LNCaP clone FGC (cell line): ENCODE data around the gene CCDC102A.
A peak's percentile ranks its signal among the peaks of the same experiment; 100 is the strongest.

Experiments
- DNase-seq: peaks from one replicate; pipeline ENCODE4 v3.0.0-alpha.2; 2011; ENCODE audit warnings: low read depth
- H3K4me3 ChIP-seq: 2 replicates; pipeline ENCODE4 v1.5.1; 2011; ENCODE audit warnings: mild to moderate bottlenecking, low read depth, low read length, control low read depth
- TF ChIP-seq, protein P1 (sequence below): IDR thresholded peaks from 2 replicates; pipeline ENCODE4 v1.5.1; 2012; ENCODE audit warnings: mild to moderate bottlenecking; ENCODE audit not compliant: control insufficient read depth, insufficient read depth; ENCODE audit errors: extremely low read depth

Gene CCDC102A

DNA sequence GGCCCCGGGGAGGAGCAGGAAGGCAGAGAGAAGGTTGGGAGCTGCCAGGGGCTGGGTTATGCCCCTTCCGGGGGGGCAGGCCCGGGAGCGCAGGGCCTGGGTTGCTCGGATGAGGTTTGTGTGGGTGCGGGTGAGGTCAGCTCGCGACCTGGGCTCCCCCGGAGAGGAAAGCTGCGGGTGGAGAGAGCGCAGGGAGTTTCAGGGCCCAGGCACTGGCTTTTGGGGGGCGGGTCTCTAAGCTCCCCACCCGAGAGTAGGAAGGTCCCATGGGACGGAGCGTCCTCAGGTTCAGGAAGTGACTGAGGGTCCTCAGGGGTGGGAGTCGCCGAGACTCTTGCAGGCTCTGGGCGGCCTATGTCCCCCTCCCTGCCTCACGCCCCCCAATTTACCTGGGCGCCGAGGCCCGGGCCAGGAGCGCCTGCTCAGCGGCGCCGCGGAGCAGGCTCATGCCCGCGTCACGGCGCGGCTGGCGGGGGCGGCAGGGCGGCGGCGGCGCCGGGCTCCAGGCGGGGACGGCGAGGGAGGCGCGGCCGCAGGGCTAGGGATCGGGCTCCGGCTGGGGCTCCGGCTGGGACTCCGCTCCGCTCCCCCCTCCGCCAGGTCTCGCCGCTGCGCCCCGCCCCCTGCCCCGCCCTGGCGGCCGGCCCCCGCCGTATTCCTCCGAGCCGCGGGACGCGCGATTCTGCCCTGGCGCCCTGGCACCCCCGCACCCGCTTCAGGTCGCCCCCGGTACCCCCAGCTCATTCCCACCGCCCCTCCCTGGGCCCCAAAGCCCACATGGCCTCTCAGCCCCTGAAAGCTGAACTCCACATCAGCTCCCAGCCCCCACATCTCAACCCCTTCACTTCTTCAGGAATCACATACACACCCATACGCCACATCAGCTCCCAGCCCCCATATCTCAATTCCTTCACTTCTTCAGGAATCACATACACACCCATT, 50.2 kb downstream of the CCDC102A start, which contains the start of gene DOK4:
TSS of gene DOK4 (minus strand) at position 578 of the 942 bp plus-strand sequence. CDS start 6,986 bp downstream, outside the sequence.
- peak within 1 kb of the TSS; percentile 61 for H3K4me3 ChIP-seq
- TF ChIP-seq, protein P1, sequence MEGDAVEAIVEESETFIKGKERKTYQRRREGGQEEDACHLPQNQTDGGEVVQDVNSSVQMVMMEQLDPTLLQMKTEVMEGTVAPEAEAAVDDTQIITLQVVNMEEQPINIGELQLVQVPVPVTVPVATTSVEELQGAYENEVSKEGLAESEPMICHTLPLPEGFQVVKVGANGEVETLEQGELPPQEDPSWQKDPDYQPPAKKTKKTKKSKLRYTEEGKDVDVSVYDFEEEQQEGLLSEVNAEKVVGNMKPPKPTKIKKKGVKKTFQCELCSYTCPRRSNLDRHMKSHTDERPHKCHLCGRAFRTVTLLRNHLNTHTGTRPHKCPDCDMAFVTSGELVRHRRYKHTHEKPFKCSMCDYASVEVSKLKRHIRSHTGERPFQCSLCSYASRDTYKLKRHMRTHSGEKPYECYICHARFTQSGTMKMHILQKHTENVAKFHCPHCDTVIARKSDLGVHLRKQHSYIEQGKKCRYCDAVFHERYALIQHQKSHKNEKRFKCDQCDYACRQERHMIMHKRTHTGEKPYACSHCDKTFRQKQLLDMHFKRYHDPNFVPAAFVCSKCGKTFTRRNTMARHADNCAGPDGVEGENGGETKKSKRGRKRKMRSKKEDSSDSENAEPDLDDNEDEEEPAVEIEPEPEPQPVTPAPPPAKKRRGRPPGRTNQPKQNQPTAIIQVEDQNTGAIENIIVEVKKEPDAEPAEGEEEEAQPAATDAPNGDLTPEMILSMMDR: no peak
- DNase-seq: no peak

DNA sequence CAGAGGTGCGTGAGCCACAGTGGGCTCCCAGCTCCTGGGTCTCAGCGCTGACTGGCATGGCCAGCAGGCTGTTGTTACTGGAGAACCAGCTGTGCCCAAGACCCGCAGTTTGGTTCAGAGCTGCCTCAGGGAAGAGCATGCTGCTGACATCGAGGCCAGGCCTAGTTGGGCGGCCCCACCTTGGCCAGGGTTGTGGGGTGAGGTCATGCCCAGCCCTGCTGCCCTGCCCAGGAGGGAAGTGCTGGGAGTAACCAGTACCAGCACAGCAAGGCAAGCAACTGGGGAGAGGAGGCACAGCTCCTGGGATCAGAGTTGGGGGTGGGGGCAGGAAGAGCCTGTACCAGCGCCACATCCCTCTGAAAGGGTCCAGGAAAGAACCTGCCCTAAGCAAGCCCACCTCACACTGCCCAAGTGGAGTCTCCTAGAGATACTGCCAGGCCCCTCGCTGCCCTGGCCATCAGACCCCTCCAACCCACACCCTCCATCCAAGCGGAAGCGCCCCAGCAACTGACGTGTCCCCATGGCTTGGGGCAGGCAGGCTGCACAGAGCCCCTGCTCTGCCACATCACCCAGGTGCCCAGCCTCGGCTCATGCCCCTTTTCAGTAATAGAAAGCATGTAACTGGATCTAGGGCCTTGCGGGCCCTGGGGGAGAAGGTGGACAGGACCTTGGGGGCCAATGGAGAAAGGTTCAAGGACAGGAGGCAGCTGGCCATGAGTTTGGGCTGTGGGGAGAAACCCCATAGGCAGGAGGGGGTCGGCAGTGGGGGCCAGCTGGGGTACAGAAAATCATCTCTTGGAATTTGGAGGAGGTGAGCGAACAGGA, 51.1 kb downstream of the CCDC102A start:
- no peak for DNase-seq
- peak overlapping the region; percentile 61 for H3K4me3 ChIP-seq
- TF ChIP-seq, protein P1: no peak

DNA sequence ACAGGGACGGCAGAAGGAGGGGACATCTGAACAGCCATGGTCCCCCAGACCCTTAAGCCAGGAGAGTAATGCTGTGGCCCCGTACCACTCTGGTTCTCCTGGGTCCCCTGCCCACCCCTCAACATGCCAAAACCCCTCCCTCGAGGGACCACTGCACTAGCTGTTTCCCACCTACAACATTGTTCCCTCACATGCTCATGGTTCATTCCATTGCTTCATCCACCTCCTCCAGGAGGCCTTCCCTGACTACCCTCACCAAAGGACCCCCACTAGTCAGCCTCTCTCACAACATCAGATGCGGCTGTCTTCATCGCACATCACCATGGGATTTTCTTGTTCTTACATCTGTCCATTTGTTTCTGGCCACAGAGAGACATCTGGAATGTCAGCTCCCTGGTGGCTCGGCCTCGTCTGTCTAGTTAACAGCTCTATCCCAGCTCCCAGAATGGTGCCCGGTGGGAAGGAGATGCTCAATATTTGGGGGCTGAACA, 51.8 kb downstream of the CCDC102A start:
- TF ChIP-seq, protein P1: no peak
- DNase-seq: no peak
- no peak overlapping the region for H3K4me3 ChIP-seq

DNA sequence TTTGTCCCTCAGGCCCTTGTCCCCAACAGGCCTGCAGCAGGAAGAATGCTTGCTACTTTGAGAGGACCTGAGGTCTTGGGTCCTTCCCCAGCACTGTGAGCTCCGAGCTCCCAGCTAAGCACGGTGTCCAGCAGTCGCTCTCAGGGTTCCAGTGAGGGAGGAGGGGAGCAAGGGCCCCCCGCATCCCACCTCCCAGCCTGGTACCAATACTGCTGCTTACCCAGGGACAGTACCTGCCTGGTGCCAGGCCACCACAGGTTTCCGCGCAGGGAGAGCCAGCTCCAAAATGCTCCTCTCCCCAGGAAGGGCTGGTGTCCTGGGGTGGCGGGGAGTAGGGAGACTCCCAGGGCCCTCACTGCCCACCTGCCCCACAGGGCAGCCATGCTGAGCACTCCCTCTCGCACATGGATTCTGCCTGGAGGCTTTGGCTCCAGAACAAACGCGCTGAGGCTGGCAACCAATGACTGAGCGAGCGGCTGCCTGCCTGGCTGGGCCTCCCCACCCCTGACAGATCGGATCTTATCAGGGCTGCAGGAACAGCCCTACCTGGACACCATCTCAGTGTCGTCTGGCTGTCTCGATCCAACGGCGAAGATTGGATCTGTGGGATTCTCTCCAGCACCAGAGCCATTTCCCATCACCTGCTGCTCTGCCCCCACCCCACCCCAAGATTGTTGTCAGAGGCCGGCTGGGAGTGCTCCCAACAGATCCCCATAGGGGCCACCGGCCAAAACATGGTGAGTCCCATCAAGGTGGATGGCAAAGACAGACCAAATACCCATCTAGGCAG, 52.5 kb downstream of the CCDC102A start:
- no peak overlapping the region for H3K4me3 ChIP-seq
- DNase-seq: no peak
- TF ChIP-seq, protein P1: no peak

DNA sequence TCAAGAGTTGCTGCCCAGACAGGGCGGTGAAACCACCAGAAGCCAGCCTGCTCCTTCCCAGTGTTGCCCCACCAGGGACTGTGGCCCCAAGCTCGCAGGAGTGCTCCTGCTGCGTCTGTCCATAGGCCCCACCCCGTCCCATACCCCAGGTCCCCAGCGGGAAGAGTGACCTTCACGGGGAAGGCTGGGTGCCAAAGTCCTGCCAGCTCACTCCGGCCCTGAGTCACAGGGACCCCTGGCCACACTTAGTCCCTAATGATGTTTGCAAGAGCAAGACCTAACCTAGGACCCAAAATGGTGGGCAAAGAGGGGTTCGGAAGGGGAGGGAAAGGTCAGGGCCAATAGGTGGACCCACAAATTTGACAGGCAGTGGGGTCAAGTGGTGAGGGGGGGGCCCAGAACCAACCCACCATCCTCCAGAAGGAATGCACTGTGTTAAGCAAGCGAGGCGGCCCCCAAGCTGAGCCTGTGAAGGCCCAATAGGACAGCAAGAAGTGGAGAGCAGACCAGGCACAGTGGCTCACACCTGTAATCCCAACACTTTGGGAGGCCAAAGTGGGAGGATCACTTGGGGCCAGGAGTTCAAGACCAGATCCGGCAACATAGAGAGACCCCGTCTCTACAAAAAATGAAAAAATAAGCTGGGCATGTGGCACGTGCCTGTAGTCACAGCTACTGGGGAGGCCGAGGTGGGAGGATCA, 53.4 kb downstream of the CCDC102A start:
- DNase-seq: no peak
- H3K4me3 ChIP-seq: no peak overlapping the region
- TF ChIP-seq, protein P1: no peak

DNA sequence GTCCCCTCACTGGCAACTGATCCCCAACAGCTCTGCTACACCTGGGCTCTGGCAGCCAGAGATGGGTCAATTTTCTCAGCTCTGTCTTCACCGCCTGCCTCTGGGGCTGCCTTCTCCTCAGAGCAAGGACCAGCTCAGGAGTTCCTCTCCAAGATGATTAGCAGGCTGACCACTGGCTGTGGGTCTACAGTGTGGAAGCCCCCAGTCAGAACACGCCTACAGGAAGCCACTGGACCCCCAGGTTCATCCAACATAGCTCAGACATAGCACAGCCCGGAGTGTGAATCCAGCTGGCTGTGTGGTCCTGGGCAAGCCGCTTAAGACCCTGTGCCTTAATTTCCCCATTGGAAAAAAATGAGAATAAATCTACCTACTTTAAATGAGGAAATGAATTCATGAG, 55.0 kb downstream of the CCDC102A start:
- TF ChIP-seq, protein P1: no peak
- no peak overlapping the region for H3K4me3 ChIP-seq
- DNase-seq: no peak
